ENCODE results near the gene SPTBN5. TPM values are rescaled to one million over a fixed set of nuclear protein-coding genes. Genes with fewer than 3 reads are reported as not detected.

SPTBN5 gene
- total and polyA plus RNA-seq, 2 donors (not counting 1 experiment from before 2014, with no cell fraction given): 0.55 to 1.4 TPM

GRCh38 chr15:41891226-41891625, 2.6 kb downstream of the SPTBN5 start:
- TF ChIP-seq EZH2 (IDR thresholded peaks at IDR 0.05; ENCODE audit: borderline replicate concordance, insufficient read depth, low read depth, low read length, poor library complexity, severe bottlenecking): no peak
- TF ChIP-seq CTCF (IDR thresholded peaks at IDR 0.05): no peak
- no peaks in the 10 kb centered on the region for H3K9me3 Mint-ChIP-seq (ENCODE audit: insufficient read depth)
- Histone ChIP-seq H3K36me3 (replicated peaks in 1 of 2; ENCODE audit: control extremely low read depth in 1 of 2, control insufficient read depth in 1 of 2, extremely low read depth in 1 of 2, insufficient read depth in 2 of 2, low read length in 1 of 2) (no peaks in the 10 kb centered on the region), H3K4me1 (ENCODE audit: control insufficient read depth in 2 of 2, insufficient read depth in 2 of 2, low read length in 2 of 2) (peaks cover 53 to 64% of the 10 kb centered on the region in 2 donors), H3K9ac (ENCODE audit: low read length) (no peak overlapping the region), H4K20me1 (ENCODE audit: control insufficient read depth, insufficient read depth, low read length, poor library complexity, severe bottlenecking) (no peaks in the 10 kb centered on the region), H3K27ac (ENCODE audit: low read length in 2 of 2) (no peak overlapping the region), H3K4me3 (ENCODE audit: control extremely low read depth in 1 of 5, extremely low read depth in 1 of 5, insufficient read depth in 1 of 5, low read depth in 2 of 5, low read length in 4 of 5) (no peak overlapping the region), H3K4me2 (replicated peaks; ENCODE audit: low read depth, low read length, poor library complexity, severe bottlenecking) (no peak overlapping the region), H3K79me2 (ENCODE audit: control insufficient read depth, insufficient read depth, low read length) (peaks cover 4% of the 10 kb centered on the region), H2AFZ (ENCODE audit: insufficient read depth, low read depth, low read length, poor library complexity, severe bottlenecking) (no peak overlapping the region), H3K27me3 (replicated peaks in 1 of 4; ENCODE audit: control extremely low read depth in 1 of 4, control insufficient read depth in 3 of 4, insufficient read depth in 4 of 4, low read length in 3 of 4) (no peaks in the 10 kb centered on the region), H3K9me3 (ENCODE audit: control extremely low read depth in 1 of 3, control insufficient read depth in 2 of 3, insufficient read depth in 1 of 3, low read length in 2 of 3) (peaks cover 0 to 23% (median 2%) of the 10 kb centered on the region in 3 donors)
- peaks cover 63% of the 10 kb centered on the region for H3K4me1 Mint-ChIP-seq
- ChIA-PET POLR2A (no interaction called here), CTCF (interaction anchor here (1.2 to 11.0 kb wide), 2 partner anchors 11 to 118 kb away, joined by 3 to 81 read pairs; no protein-coding TSS in a partner anchor)
- 100% methylated on average over 1 of the region's 6 CpGs for WGBS (ENCODE audit: insufficient coverage)
- DNase-seq: no peak
- no peak for ATAC-seq (ENCODE audit: low read depth)
- H3K4me3 Mint-ChIP-seq: no peak overlapping the region
- no peaks in the 10 kb centered on the region for H3K27me3 Mint-ChIP-seq
- no peak overlapping the region for H3K27ac Mint-ChIP-seq
- intact Hi-C loops (cut with micrococcal nuclease): loop anchor here (10.0 kb wide), 1 partner anchor 986 kb away; no protein-coding TSS in a partner anchor

GRCh38 chr15:41890050-41890690, 3.7 kb downstream of the SPTBN5 start:
- Histone ChIP-seq H3K36me3 (replicated peaks in 1 of 2; ENCODE audit: control extremely low read depth in 1 of 2, control insufficient read depth in 1 of 2, extremely low read depth in 1 of 2, insufficient read depth in 2 of 2, low read length in 1 of 2) (no peaks in the 10 kb centered on the region), H4K20me1 (ENCODE audit: control insufficient read depth, insufficient read depth, low read length, poor library complexity, severe bottlenecking) (no peaks in the 10 kb centered on the region), H2AFZ (ENCODE audit: insufficient read depth, low read depth, low read length, poor library complexity, severe bottlenecking) (no peak overlapping the region), H3K9me3 (ENCODE audit: control extremely low read depth in 1 of 3, control insufficient read depth in 2 of 3, insufficient read depth in 1 of 3, low read length in 2 of 3) (peaks cover 0 to 15% (median 0%) of the 10 kb centered on the region in 3 donors), H3K9ac (ENCODE audit: low read length) (no peak overlapping the region), H3K27me3 (replicated peaks in 1 of 4; ENCODE audit: control extremely low read depth in 1 of 4, control insufficient read depth in 3 of 4, insufficient read depth in 4 of 4, low read length in 3 of 4) (no peaks in the 10 kb centered on the region), H3K79me2 (ENCODE audit: control insufficient read depth, insufficient read depth, low read length) (peaks cover 4% of the 10 kb centered on the region), H3K4me3 (ENCODE audit: control extremely low read depth in 1 of 5, extremely low read depth in 1 of 5, insufficient read depth in 1 of 5, low read depth in 2 of 5, low read length in 4 of 5) (no peak overlapping the region), H3K4me2 (replicated peaks; ENCODE audit: low read depth, low read length, poor library complexity, severe bottlenecking) (no peak overlapping the region), H3K4me1 (ENCODE audit: control insufficient read depth in 2 of 2, insufficient read depth in 2 of 2, low read length in 2 of 2) (peaks cover 49 to 58% of the 10 kb centered on the region in 2 donors), H3K27ac (ENCODE audit: low read length in 2 of 2) (no peak overlapping the region)
- TF ChIP-seq CTCF (IDR thresholded peaks at IDR 0.05) (no peak), EZH2 (IDR thresholded peaks at IDR 0.05; ENCODE audit: borderline replicate concordance, insufficient read depth, low read depth, low read length, poor library complexity, severe bottlenecking) (no peak)
- ATAC-seq (ENCODE audit: low read depth): no peak
- no peaks in the 10 kb centered on the region for H3K27me3 Mint-ChIP-seq
- DNase-seq: no peak
- intact Hi-C loops (cut with micrococcal nuclease): loop anchor here (10.0 kb wide), 1 partner anchor 985 kb away; no protein-coding TSS in a partner anchor
- no peak overlapping the region for H3K4me3 Mint-ChIP-seq
- ChIA-PET CTCF (interaction anchor here (1.2 to 11.0 kb wide), 2 partner anchors 12 to 117 kb away, joined by 3 to 81 read pairs; no protein-coding TSS in a partner anchor), POLR2A (no interaction called here)
- WGBS (ENCODE audit: insufficient coverage): 94% methylated on average over 6 of the region's 6 CpGs
- H3K27ac Mint-ChIP-seq: no peak overlapping the region
- H3K4me1 Mint-ChIP-seq: peaks cover 58% of the 10 kb centered on the region
- no peaks in the 10 kb centered on the region for H3K9me3 Mint-ChIP-seq (ENCODE audit: insufficient read depth)

Data from B cell (primary cell).